Retinal pigment epithelial cell (primary cell): Measurements from ENCODE around the gene PLD4.
"Not testable (repeated sequence)": the region's sequence is repeated elsewhere in the genome, so short reads cannot be mapped to it uniquely, and the experiment has no call there.

Source experiments
- DNase-seq: peaks from one replicate; pipeline ENCODE4 v3.0.0-alpha.2; 2010; ENCODE audit warnings: low read depth
- H3K4me3 ChIP-seq: 2 replicates; pipeline ENCODE4 v1.5.1; 2011; ENCODE audit warnings: mild to moderate bottlenecking, low read length, control low read depth, moderate library complexity
- TF ChIP-seq, protein P1 (sequence below): conservative IDR thresholded peaks from 2 replicates; pipeline ENCODE4 v1.5.1; 2011; ENCODE audit warnings: low read depth, low read length, control low read depth, inconsistent platforms

PLD4 gene

GRCh38 chr14:104887623-104888488, 36.8 kb upstream of the PLD4 start:
- no peak overlapping the region for H3K4me3 ChIP-seq
- TF ChIP-seq, protein P1, sequence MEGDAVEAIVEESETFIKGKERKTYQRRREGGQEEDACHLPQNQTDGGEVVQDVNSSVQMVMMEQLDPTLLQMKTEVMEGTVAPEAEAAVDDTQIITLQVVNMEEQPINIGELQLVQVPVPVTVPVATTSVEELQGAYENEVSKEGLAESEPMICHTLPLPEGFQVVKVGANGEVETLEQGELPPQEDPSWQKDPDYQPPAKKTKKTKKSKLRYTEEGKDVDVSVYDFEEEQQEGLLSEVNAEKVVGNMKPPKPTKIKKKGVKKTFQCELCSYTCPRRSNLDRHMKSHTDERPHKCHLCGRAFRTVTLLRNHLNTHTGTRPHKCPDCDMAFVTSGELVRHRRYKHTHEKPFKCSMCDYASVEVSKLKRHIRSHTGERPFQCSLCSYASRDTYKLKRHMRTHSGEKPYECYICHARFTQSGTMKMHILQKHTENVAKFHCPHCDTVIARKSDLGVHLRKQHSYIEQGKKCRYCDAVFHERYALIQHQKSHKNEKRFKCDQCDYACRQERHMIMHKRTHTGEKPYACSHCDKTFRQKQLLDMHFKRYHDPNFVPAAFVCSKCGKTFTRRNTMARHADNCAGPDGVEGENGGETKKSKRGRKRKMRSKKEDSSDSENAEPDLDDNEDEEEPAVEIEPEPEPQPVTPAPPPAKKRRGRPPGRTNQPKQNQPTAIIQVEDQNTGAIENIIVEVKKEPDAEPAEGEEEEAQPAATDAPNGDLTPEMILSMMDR, result no peak
- no peak for DNase-seq

- no peak for DNase-seq
- TF ChIP-seq, protein P1, result no peak
- H3K4me3 ChIP-seq, result no peak overlapping the region
Measured at GRCh38 chr14:104888489-104889374, 35.9 kb upstream of the PLD4 start.

DNA sequence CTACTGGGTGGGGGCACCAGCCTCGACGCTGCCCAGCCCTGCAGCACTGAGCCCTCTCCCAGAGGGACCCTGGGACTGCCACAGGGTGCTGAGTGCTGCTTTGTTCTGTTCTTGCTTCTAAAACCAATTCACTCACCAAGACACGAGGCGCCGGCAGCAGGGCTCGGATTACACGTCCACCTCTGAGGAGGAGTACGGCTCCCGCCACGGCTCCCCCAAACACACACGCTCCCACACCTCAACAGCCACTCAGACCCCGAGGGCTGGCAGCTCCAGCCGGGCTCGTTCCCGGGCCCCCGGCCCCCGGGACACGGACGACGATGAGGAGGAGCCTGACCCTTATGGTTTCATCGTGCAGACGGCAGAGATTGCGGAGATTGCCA, 35.3 kb upstream of the PLD4 start:
- no peak for DNase-seq
- no peak overlapping the region for H3K4me3 ChIP-seq
- TF ChIP-seq, protein P1, result no peak

DNA sequence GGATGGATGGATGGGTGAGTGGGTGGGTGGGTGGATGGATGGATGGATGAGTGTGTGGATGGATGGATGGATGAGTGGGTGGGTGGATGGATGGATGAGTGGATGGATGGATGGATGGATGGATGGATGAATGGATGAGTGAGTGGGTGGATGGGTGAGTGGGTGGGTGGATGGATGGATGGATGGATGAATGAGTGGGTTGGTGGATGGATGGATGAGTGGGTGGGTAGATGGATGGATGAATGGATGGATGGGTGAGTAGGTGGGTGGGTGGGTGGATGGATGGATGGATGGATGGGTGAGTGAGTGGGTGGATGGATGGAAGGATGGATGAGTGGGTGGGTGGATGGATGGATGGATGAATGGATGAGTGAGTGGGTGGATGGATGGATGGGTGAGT, 34.4 kb upstream of the PLD4 start:
- not testable (repeated sequence) for DNase-seq, H3K4me3 ChIP-seq

GRCh38 chr14:104891121-104891551, 33.5 kb upstream of the PLD4 start:
- DNase-seq, result no peak
- TF ChIP-seq, protein P1, result no peak
- H3K4me3 ChIP-seq, result no peak overlapping the region

GRCh38 chr14:104891664-104892530, 32.8 kb upstream of the PLD4 start:
- DNase-seq, result no peak
- H3K4me3 ChIP-seq, result no peak overlapping the region

More at GRCh38 chr14:104891664-104892530, 32.8 kb upstream of the PLD4 start:
- TF ChIP-seq, protein P1, result no peak
